SJCRH30 (cell line): ENCODE measurements around the gene INAFM1. TPM values are rescaled to one million over a fixed set of nuclear protein-coding genes. Genes with fewer than 3 reads are reported as not detected.
"Not testable (repeated sequence)": the region's sequence is repeated elsewhere in the genome, so short reads cannot be mapped to it uniquely, and the experiment has no call there.

Source experiments
- DNase-seq, 2 experiments: peaks; one replicate each; pipeline ENCODE4 v3.0.0-alpha.2; 2015 to 2020
- H3K27ac ChIP-seq: fragments of 250-450 bp; sonication (Bioruptor Pico); 2 replicates; pipeline ENCODE4 v1.5.1; 2020; ENCODE audit warnings: mild to moderate bottlenecking, moderate library complexity
- H3K27me3 ChIP-seq: fragments of 250-450 bp; sonication (Bioruptor Pico); 2 replicates; pipeline ENCODE4 v1.5.1; 2020; ENCODE audit warnings: mild to moderate bottlenecking, moderate library complexity
- H3K36me3 ChIP-seq: fragments of 250-450 bp; sonication (Bioruptor Pico); 2 replicates; pipeline ENCODE4 v1.5.1; 2020; ENCODE audit warnings: mild to moderate bottlenecking, moderate library complexity
- H3K4me1 ChIP-seq: fragments of 250-450 bp; sonication (Bioruptor Pico); 2 replicates; pipeline ENCODE4 v1.5.1; 2020; ENCODE audit warnings: mild to moderate bottlenecking, moderate library complexity
- H3K4me3 ChIP-seq: fragments of 250-450 bp; sonication (Bioruptor Pico); 2 replicates; pipeline ENCODE4 v1.5.1; 2020; ENCODE audit warnings: mild to moderate bottlenecking, moderate library complexity
- H3K9me3 ChIP-seq: fragments of 250-450 bp; sonication (Bioruptor Pico); replicated peaks from 2 replicates; pipeline ENCODE4 v1.5.1; 2020; ENCODE audit warnings: mild to moderate bottlenecking, moderate library complexity
- total RNA-seq: library from RNA; depleted of rRNA; stranded (reverse); fragments of >200 nt; shearing (Covaris generic); gene quantifications from 2 replicates; pipeline ENCODE4 v1.2.3, GENCODE V29; 2014

The INAFM1 gene
- total RNA-seq, 1 experiment from 2014 or later: 2.4 TPM

DNA sequence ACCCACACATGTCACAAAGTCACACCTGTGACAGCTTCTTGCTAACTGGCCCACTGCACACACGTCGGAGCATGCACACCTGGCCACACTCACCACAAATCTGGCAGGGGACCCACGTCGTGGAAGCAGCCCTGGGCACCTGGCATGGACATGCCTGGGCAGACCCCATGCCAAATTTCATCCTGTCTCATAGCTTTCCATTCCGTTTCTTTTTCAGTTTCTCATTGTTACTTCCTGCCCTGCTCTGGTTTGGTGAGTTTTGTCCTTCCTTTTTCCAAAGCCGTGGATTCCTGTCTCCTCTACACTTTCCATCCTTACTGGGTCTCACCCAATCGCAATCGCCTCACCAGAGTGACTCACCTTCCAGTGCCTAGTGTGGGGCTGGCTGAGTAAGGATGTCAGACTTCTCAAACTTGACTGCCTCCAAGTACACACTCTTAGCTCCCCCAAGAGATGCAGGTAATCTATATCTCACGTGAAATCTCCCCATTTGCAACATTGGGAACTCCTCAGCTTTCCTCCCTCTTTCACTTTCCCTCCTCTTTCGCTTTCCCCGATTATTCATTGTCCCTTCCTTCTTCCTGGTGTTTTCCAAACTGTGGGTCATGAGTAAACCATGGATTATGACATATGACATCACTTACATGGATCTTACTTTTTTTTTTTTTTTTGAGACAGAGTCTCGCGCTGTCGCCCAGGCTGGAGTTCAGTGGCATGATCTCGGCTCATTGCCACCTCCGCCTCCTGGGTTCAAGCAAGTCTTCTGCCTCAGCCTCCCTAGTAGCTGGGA lies 42.1 kb upstream of the INAFM1 start:
- Histone ChIP-seq H3K27me3 (peaks cover 8% of the 10 kb centered on the region; the same call in 1 of the 2 replicates), H3K36me3 (no peaks in the 10 kb centered on the region), H3K4me1 (peaks cover 19% of the 10 kb centered on the region; the same call in 1 of the 2 replicates), H3K27ac (no peak overlapping the region), H3K9me3 (no peaks in the 10 kb centered on the region), H3K4me3 (no peak overlapping the region)
- DNase-seq: no peak

DNA sequence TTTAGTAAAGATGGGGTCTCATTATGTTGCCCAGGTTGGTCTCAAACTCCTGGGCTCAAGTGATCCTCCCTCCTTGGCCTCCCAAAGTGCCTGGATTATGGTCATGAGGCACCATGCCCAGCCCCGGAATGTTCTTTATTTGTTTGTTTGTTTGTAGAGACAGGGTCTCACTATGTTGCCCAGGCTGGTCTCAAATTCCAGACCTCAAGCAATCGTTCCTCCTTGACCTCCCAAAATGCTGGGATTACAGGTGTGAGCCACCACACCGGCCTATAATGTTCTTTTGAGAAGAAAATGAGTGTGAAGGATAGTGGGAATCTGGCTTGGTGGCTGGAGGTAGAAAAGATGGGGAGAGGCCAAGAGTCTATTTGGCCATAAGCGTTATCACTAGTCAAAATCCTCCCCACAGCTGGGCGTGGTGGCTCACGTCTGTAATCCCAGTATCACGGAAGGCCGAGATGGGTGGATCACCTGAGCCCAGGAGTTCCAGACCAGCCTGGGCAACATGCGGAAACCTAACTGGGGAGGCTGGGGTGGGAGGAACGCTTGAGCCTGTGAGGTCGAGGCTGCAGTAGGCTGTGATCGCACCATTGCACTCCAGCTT lies 38.5 kb upstream of the INAFM1 start:
- Histone ChIP-seq H3K4me1 (peaks cover 14% of the 10 kb centered on the region; the same call in 1 of the 2 replicates), H3K36me3 (no peaks in the 10 kb centered on the region), H3K4me3 (no peak overlapping the region), H3K27me3 (no peaks in the 10 kb centered on the region; the same call in 1 of the 2 replicates), H3K27ac (no peak overlapping the region), H3K9me3 (no peaks in the 10 kb centered on the region)
- DNase-seq: no peak

DNA sequence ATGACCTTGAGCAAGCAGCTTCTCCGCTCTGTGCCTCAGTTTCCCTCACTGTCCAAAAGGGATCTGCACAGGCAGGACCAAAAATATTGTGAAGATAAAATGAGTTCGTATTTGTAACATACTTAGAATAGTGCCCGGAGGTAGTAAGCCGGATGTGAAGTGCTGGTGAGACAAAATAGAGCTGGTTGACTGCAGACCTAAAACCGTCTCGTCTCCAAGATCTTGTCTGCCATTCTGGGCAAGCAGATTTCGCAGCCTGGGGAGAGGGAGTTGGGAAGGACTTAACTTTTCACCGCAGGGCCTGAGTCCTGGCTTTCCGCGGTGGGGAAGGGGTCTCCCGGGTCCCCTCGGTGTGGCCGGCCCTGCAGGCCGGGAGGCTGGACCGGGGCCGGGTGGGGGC lies 35.5 kb upstream of the INAFM1 start:
- Histone ChIP-seq H3K27me3 (peaks cover 3% of the 10 kb centered on the region; the same call in 1 of the 2 replicates), H3K4me3 (no peak overlapping the region), H3K4me1 (no peaks in the 10 kb centered on the region; the same call in 1 of the 2 replicates)

DNA sequence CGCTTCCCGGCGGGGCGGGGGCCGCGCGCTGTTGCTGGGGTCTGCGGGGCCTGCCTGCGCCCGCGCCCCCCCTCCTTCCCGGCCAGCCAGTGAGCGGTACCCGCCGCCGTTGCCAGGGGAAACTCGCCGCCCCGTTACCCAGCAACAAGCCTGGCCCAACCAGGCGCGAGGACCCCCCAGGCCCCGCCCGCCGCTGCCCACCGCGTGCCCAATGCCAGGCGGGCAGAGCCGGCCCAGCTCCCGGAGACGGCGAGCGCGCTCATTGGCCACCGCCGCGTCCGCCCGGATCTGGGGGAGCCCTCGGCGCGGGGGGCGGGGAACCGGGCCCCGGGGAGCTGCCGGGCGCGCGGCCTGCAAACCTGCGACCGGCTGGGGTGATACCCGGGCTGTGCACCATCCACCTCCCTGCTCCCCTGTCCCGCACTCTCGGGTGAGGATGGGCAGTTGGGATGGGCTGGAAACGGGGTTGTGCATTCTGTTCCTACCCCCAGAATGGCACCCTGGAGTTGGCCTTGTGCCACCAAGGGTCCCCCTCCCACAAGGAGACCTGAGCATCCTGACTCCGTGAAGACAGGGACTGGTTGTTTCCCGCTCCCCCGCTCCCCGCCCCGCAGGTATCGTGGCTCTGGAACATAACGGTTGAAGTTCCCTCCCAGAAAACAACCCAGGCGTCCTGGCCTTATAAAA lies 34.9 kb upstream of the INAFM1 start:
- no peak overlapping the region for H3K27ac ChIP-seq
- no peaks in the 10 kb centered on the region for H3K9me3 ChIP-seq
- peaks cover 3% of the 10 kb centered on the region; the same call in 1 of the 2 replicates for H3K27me3 ChIP-seq
- no peaks in the 10 kb centered on the region; the same call in 1 of the 2 replicates for H3K4me1 ChIP-seq
- H3K4me3 ChIP-seq: no peak overlapping the region
- peak in 1 of 2 experiments; percentile 27 for DNase-seq
- H3K36me3 ChIP-seq: no peaks in the 10 kb centered on the region

More for the DNA sequence above, 35.5 kb upstream of the INAFM1 start:
- Histone ChIP-seq H3K27ac (no peak overlapping the region), H3K36me3 (no peaks in the 10 kb centered on the region), H3K9me3 (no peaks in the 10 kb centered on the region)
- DNase-seq: no peak

DNA sequence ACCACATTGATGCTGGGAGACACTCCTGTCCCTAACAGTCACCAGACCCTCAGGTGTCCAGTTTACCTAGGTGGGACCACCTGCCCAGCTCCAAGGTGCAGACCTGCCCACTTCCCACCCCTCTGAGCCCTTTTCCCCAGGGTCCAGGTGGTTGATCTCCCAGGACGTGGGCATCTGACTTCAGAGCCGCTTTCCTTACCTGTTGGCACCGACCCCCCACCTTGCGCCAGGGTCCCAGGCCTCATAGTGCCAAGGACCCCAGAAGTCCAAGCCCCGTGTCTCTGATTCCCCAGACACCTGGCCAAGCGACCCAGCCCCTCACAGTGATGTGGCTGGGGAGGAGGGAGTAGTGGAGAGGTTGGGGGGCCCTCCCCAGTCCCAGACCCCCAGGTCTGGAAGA lies 34.1 kb upstream of the INAFM1 start:
- H3K27me3 ChIP-seq: peaks cover 3% of the 10 kb centered on the region; the same call in 1 of the 2 replicates
- H3K4me3 ChIP-seq: no peak overlapping the region
- H3K9me3 ChIP-seq: no peaks in the 10 kb centered on the region
- no peaks in the 10 kb centered on the region; the same call in 1 of the 2 replicates for H3K4me1 ChIP-seq
- H3K36me3 ChIP-seq: no peaks in the 10 kb centered on the region
- H3K27ac ChIP-seq: no peak overlapping the region
- DNase-seq: no peak

DNA sequence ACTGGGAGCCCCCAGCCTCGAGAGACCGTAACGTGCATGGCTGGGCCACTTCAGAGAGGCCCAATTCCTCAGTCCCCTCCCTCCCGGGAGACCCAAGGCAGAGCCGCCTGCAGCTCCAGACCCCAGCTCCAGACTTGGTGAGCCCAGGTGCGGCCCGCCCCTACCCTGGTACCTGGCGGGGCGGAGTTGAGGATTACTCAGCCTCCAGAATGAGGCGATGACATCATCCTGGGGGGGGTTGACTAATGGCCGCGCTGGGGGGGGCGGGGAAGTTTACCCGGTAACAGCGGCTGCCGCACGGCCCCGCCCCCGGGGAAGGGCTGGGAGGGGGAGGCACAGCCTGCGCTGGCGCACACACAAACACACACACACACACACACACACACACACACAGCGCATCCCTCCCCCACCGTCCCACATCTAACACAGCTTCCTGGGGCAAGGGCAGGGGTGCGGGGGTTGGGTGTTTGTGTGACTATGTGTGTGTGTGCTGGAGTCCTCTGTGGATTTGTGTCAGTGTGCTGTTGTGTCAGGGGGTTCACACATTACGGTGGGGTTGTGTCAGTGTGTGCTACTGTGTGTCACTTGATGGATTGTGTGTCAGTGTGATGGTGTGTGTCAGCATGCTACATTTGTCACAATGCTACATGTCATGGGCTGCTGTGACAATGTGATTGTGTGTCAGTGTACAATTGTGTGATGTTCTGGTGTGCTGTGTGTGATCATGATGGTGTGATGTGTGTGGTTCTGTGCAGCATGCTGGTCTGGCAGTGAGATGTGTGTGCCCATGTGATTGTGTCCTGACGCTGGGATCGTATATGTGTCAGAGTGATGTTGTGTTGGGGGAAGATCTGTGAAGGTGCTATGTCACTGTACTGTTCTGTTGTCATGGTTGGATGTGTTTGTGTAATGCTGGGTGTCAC lies 33.4 kb upstream of the INAFM1 start:
- peak; percentile 64 to 70 for DNase-seq
- H3K27ac ChIP-seq: no peak overlapping the region
- H3K4me3 ChIP-seq: no peak overlapping the region

DNA sequence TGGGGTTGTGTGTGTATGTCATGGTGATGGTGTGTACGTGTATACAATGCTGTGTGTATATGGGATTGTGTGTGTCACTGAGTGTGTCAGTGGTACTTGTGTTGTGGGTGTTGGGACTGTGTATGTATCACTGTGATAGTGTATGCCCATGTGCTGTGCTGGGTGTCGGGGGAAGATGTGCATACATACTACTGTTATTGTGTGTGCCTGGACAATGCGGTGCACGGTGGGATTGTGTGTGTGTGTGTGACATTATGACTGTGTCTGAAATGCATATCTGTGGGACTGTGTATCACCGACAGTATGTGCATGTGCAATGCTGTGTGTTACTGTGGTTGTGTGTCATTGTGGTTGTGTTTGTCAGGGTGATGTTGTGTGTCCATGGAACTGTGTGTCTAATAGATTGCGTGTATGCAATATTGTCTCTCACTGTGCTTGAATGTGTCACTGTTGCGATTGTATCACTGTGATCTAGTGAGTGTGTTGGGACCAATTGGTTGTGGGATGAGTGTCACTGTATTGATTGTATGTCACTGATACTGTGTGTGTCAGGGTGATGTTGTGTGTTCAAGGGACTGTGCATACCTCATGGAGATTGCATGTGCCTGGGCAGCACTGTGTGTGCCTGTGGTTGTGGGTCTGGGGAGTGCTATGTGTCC lies 32.6 kb upstream of the INAFM1 start:
- no peak overlapping the region for H3K27ac ChIP-seq

More for the DNA sequence above, 33.4 kb upstream of the INAFM1 start:
- Histone ChIP-seq H3K9me3 (no peaks in the 10 kb centered on the region), H3K36me3 (no peaks in the 10 kb centered on the region), H3K4me1 (no peaks in the 10 kb centered on the region; the same call in 1 of the 2 replicates), H3K27me3 (peaks cover 3% of the 10 kb centered on the region; the same call in 1 of the 2 replicates)

DNA sequence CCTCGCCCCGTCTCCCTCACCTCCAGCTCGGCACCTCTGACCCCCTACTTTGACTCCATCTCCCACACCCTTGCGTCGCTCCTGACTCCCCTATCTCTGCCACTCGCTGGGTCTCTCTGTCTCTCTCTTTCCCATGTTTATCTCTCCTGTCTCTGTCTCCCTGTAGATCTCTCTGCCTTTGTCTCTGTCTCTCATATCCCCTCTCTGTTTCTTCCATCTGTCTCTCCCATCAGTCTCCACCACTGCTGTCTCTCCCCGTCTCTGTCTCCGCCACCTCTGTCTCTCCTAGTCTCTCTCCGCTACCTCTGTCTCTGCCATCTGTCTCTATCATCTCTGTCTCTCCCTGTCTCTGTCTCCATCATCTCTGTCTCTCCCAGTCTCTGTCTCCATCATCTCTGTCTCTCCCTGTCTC lies 31.3 kb upstream of the INAFM1 start:
- Histone ChIP-seq H3K9me3 (no peaks in the 10 kb centered on the region), H3K27ac (no peak overlapping the region), H3K4me3 (no peak overlapping the region), H3K27me3 (peaks cover 3% of the 10 kb centered on the region; the same call in 1 of the 2 replicates), H3K36me3 (no peaks in the 10 kb centered on the region), H3K4me1 (no peaks in the 10 kb centered on the region; the same call in 1 of the 2 replicates)
- no peak for DNase-seq

More for the DNA sequence above, 32.6 kb upstream of the INAFM1 start:
- Histone ChIP-seq H3K4me3 (no peak overlapping the region), H3K9me3 (no peaks in the 10 kb centered on the region), H3K36me3 (no peaks in the 10 kb centered on the region), H3K4me1 (no peaks in the 10 kb centered on the region; the same call in 1 of the 2 replicates), H3K27me3 (peaks cover 3% of the 10 kb centered on the region; the same call in 1 of the 2 replicates)
- no peak for DNase-seq

DNA sequence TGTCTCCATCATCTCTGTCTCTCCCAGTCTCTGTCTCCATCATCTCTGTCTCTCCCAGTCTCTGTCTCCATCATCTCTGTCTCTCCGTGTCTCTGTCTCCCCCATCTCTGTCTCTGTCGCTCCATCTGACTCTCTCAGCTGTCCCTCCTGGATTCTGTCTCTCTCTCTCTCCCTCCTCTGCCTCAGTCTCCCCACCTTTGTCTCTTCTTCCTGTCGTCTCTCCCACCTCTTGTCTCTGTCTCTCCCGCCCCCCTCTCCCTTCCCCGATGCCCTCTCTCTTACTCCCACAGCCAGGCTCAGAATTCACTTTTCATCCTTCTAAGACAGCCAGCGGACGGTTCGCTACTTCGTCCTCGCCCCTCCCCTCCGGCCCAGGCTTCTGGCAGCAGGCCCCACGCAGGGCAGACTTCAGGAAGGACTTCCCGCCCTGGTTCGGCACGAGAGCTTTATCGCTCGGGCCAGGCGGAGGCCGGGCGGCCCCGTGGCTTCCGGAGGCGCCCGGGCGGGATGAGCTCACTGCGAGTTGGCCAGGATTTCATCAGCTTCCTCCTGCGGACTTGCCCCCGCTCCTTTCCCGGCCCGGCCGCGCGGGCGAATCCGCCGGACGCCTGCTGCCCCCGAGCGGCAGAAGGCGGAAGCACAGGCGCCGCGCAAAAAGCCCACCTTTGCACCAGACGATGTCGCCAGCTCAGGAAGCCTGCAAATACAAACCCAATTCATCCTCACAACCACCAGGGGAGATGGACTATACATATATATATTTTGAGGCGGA lies 30.7 kb upstream of the INAFM1 start:
- Histone ChIP-seq H3K4me1 (no peaks in the 10 kb centered on the region; the same call in 1 of the 2 replicates), H3K27ac (peak overlapping the region; percentile 34), H3K27me3 (peaks cover 3% of the 10 kb centered on the region; the same call in 1 of the 2 replicates), H3K36me3 (no peaks in the 10 kb centered on the region), H3K4me3 (peak overlapping the region; percentile 28; the same call in 1 of the 2 replicates), H3K9me3 (no peaks in the 10 kb centered on the region)
- peak; percentile 91 to 92 for DNase-seq

DNA sequence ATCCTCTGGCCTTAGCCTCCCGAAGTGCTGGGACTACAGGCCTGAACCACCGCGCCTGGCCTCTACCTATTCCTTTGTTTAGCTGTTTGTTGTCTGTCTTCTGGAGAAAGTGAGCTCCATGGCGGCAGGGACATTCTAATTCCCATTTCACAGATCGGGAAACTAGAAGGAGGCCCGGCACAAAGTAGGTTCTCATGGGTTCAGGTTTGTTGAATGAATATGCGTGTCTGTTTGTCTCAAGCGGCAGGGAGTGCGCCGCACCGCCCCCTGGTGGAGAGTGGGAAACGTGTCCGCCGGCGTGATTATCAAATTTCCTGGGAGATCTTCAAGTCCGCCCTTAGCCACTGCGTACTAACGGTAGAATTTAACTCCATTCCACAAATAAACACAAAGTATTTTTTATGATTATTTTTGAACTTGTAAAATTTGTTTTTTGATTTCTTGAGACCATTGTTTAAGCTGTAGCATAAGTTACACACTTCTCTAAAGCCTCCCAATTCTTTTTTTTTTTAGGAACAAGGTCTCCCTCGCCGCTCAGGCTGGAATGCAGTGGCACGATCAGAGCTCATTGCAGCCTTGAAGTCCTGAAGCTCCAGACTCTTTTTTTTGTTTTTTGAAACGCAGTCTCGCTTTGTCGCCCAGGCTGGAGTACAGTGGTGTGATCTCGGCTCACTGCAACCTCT lies 27.2 kb upstream of the INAFM1 start:
- Histone ChIP-seq H3K4me3 (no peak overlapping the region), H3K9me3 (no peaks in the 10 kb centered on the region), H3K27ac (no peak overlapping the region), H3K27me3 (no peaks in the 10 kb centered on the region), H3K36me3 (no peaks in the 10 kb centered on the region), H3K4me1 (no peaks in the 10 kb centered on the region)
- peak; percentile 63 to 85 for DNase-seq

DNA sequence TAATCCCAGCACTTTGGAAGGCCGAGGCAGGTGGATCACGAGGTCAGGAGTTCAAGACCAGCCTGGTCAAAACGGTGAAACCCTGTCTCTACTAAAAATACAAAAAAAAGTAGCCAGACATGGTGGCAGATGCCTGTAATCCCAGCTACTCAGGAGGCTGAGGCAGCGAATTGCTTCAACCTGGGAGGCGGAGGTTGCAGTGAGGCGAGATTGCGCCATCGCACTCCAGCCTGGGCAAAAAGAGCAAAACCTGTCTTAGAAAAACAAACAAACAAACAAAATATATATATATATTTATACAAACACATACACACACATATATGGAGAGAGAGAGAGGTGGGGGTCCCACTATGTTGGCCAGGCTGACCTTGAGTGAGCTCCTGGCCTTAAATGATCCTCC lies 21.7 kb upstream of the INAFM1 start:
- H3K9me3 ChIP-seq, H3K36me3 ChIP-seq, H3K4me3 ChIP-seq, H3K27me3 ChIP-seq, H3K27ac ChIP-seq, DNase-seq: not testable (repeated sequence)
- peaks cover 15% of the 10 kb centered on the region for H3K4me1 ChIP-seq

DNA sequence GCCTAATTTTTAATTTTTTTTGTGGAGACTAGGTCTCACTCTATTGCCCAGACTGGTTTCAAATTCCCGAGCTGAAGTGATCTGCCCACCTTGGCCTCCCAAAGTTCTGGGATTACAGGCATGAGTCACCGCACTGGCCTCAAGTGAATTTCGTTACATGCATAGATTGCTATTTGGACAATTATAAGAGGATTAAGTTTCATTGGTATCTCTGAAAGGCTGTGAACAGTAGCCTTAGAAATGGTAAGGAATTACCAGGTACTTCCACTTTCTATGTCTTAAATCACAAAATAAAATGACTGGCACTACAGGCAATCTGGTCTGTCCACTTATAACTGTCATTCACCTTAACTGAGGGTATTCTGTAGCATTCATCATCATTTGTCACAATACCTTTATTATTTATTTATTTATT lies 21.2 kb upstream of the INAFM1 start:
- DNase-seq: peak; percentile 60 to 63
- no peaks in the 10 kb centered on the region for H3K9me3 ChIP-seq
- peaks cover 15% of the 10 kb centered on the region for H3K4me1 ChIP-seq
- H3K4me3 ChIP-seq: no peak overlapping the region
- H3K36me3 ChIP-seq: no peaks in the 10 kb centered on the region
- H3K27me3 ChIP-seq: no peaks in the 10 kb centered on the region
- peak overlapping the region; percentile 2; the same call in 1 of the 2 replicates for H3K27ac ChIP-seq
